Endodermal cell (in vitro differentiated cells): ENCODE measurements around the gene MCOLN1. TPM values are rescaled to one million over a fixed set of nuclear protein-coding genes. Genes with fewer than 3 reads are reported as not detected.

Experiments used
- DNase-seq: peaks from one replicate; pipeline ENCODE4 v3.0.0-alpha.2; 2017
- H3K27ac ChIP-seq: 2 replicates; pipeline ENCODE4 v1.5.1; 2013; ENCODE audit warnings: mild to moderate bottlenecking, low read depth, low read length, moderate library complexity
- H3K27me3 ChIP-seq: 2 replicates; pipeline ENCODE4 v1.6.1; 2013; ENCODE audit warnings: mild to moderate bottlenecking, low read length, moderate library complexity; ENCODE audit not compliant: insufficient read depth, control insufficient read depth, poor library complexity, severe bottlenecking
- H3K36me3 ChIP-seq: 2 replicates; pipeline ENCODE4 v1.7.0; 2013; ENCODE audit warnings: mild to moderate bottlenecking, low read length, moderate library complexity; ENCODE audit not compliant: control insufficient read depth, insufficient read depth
- H3K4me1 ChIP-seq: one replicate; pipeline ENCODE4 v1.7.0; 2013; ENCODE audit warnings: low read length; ENCODE audit not compliant: control insufficient read depth, insufficient read depth
- H3K4me3 ChIP-seq: 2 replicates; pipeline ENCODE4 v1.5.1; 2013; ENCODE audit warnings: mild to moderate bottlenecking, low read length, moderate library complexity
- H3K9ac ChIP-seq: 2 replicates; pipeline ENCODE4 v1.6.1; 2013; ENCODE audit warnings: mild to moderate bottlenecking, low read length, moderate library complexity; ENCODE audit not compliant: poor library complexity, severe bottlenecking; ENCODE audit errors: extremely low read depth
- H3K9me3 ChIP-seq: 2 replicates; pipeline ENCODE4 v1.6.1; 2013; ENCODE audit warnings: mild to moderate bottlenecking, low read length, moderate library complexity; ENCODE audit not compliant: control insufficient read depth
- H3K27ac Mint-ChIP-seq: 2 replicates; pipeline ENCODE4 v1.8.0; 2020; ENCODE audit warnings: mixed read lengths
- H3K27me3 Mint-ChIP-seq: 2 replicates; pipeline ENCODE4 v1.8.0; 2021; ENCODE audit warnings: mild to moderate bottlenecking, mixed read lengths; ENCODE audit not compliant: insufficient read depth
- H3K36me3 Mint-ChIP-seq: 2 replicates; pipeline ENCODE4 v1.8.0; 2020; ENCODE audit warnings: low read depth, mixed read lengths
- H3K4me1 Mint-ChIP-seq: 2 replicates; pipeline ENCODE4 v1.8.0; 2020; ENCODE audit warnings: mixed read lengths
- H3K4me3 Mint-ChIP-seq: 2 replicates; pipeline ENCODE4 v1.8.0; 2020; ENCODE audit warnings: mild to moderate bottlenecking, moderate library complexity, mixed read lengths
- H3K9me3 Mint-ChIP-seq: 2 replicates; pipeline ENCODE4 v1.8.0; 2020; ENCODE audit warnings: mild to moderate bottlenecking, mixed read lengths
- CTCF ChIP-seq: fragments of 200-600 bp; sonication (generic); conservative IDR thresholded peaks from 2 replicates; pipeline ENCODE4 v1.5.0; 2021; ENCODE audit warnings: antibody characterized with exemption, mild to moderate bottlenecking
- WGBS, 2 experiments: methylation state at CpG; one replicate each; pipeline versions ENCODE4 v1.1.5 to v1.1.7; 2013; ENCODE audit warnings: missing lambda C conversion rate in 2 of 2, mixed read lengths in 1 of 2; ENCODE audit not compliant: insufficient coverage in 1 of 2, insufficient read length in 1 of 2; 5-methylcytosine and 5-hydroxymethylcytosine counted together
- total RNA-seq, 2 donors: library from RNA; stranded (reverse); fragmentation: NEBNext Ultra II Directional in 1 of 2; extraction: Animal tissue kit (Norgen Biotek cat#: 25700) in 1 of 2; gene quantifications; 2 replicates in 1 of 2; 3 replicates in 1 of 2; pipeline ENCODE4 v1.2.1, GENCODE V29; 2021

Gene MCOLN1
- total RNA-seq, 2 donors from 2014 or later = 18.0 to 21.4 TPM

- peaks cover 44% of the 10 kb centered on the region for H3K27me3 ChIP-seq
- DNase-seq = no peak
- peaks cover 72% of the 10 kb centered on the region for H3K27me3 Mint-ChIP-seq
- no peaks in the 10 kb centered on the region for H3K4me1 ChIP-seq
- H3K36me3 ChIP-seq = no peaks in the 10 kb centered on the region
- H3K27ac ChIP-seq = no peak overlapping the region
- H3K27ac Mint-ChIP-seq = no peak overlapping the region
- no peak overlapping the region for H3K4me3 Mint-ChIP-seq
- no peaks in the 10 kb centered on the region for H3K9me3 ChIP-seq
- no peak overlapping the region for H3K4me3 ChIP-seq
- no peak overlapping the region for H3K9ac ChIP-seq
- no peak for TF ChIP-seq CTCF
- WGBS, 2 experiments = 87 to 90% methylated on average over 16 to 19 of the region's 19 CpGs
- H3K4me1 Mint-ChIP-seq = no peaks in the 10 kb centered on the region
- H3K9me3 Mint-ChIP-seq = no peaks in the 10 kb centered on the region
- H3K36me3 Mint-ChIP-seq = no peaks in the 10 kb centered on the region
Observed at GRCh38 chr19:7505288-7505681, 17.1 kb upstream of the MCOLN1 start.

DNA sequence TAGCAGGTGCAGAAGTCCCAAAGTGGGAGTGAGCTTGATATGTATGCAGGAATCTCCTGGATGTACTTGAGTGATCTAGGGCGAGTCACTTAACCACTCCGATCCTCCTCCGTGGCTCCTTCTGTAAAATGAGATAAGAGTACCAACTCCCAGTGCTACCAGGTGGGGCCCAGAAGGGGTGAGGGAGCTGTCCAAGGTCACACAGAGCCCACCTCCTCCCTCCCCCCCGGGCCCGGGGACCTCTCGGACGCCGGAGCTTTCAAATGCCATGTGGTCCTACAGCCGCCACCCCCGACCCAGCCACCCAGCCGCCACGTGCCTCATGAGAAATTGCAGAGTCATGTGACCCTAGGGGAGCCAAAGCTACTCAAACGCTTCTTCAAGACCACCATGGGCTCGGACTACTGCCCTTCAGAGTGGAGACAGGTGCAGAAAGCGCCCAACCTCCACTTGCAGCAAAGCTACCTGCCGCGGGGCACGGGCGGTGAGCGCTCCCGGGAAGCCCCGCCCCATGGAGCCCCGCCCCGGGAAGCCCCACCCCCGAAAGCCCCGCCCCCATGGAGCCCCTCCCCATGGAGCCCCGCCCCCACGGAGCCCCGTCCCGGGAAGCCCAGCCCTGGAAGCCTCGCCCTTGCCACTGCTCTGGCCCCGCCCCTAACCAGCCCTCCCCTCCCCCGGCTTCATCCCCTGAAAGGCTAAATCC, 16.6 kb upstream of the MCOLN1 start:
- peak; percentile 93 for DNase-seq
- no peaks in the 10 kb centered on the region for H3K4me1 ChIP-seq
- Mint-ChIP-seq H3K27ac (no peak overlapping the region), H3K4me3 (no peak overlapping the region), H3K36me3 (no peaks in the 10 kb centered on the region), H3K4me1 (no peaks in the 10 kb centered on the region), H3K27me3 (peaks cover 68% of the 10 kb centered on the region), H3K9me3 (no peaks in the 10 kb centered on the region)
- no peak overlapping the region for H3K27ac ChIP-seq
- H3K27me3 ChIP-seq = peaks cover 44% of the 10 kb centered on the region
- WGBS, 2 experiments = 11 to 15% methylated on average over 5 to 28 of the region's 33 CpGs
- no peak overlapping the region for H3K4me3 ChIP-seq
- no peaks in the 10 kb centered on the region for H3K9me3 ChIP-seq
- no peaks in the 10 kb centered on the region for H3K36me3 ChIP-seq
- TF ChIP-seq CTCF = no peak
- no peak overlapping the region for H3K9ac ChIP-seq

DNA sequence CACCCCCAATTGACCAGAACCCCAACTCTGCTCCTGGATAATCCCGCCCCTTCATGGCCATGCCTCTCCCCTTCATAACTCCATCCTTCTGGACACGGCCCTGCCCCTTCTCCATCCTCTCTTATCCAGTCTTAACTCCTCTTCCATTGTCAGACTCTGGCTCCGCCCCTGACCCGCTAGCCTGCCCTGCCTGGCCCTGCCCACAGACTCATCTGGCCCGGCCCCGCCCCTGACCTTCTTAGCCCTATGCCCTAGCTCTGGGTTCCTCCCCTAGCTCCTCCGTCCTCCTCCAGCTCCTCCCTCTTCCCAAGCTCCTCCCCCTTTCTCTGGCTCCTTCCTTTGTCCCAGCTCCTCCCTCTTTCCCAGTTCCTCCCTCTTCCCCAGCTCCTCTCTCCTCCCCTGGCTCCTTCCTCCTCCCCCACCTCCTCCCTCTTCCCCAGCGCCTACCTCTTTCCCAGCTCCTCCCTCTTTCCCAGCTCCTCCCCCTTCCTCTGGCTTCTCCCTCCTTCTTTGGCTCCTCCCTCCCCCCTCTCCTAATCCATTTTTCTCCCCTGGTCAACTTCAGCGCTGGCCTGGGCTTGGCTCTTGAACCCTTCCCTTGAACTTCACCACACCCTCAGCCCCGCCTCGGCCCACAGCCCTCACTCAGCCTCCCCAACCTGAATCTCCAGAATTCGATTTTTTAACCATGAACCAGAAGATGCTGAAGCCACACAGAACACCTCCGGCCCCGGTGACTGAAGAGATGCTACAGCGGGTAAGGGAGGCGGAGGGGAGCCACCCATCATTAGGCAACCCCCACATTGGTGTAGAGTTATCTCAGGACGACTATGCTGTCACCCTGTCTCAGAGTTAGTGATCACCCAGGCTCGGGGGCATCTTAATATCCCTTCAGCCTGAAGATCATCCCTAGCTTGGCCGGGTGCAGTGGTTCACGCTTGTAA, 15.8 kb upstream of the MCOLN1 start:
- Histone ChIP-seq H3K27me3 (peaks cover 47% of the 10 kb centered on the region), H3K9me3 (no peaks in the 10 kb centered on the region), H3K4me3 (no peak overlapping the region), H3K9ac (no peak overlapping the region), H3K36me3 (no peaks in the 10 kb centered on the region), H3K4me1 (no peaks in the 10 kb centered on the region), H3K27ac (no peak overlapping the region)
- Mint-ChIP-seq H3K4me1 (no peaks in the 10 kb centered on the region), H3K27me3 (peaks cover 66% of the 10 kb centered on the region), H3K36me3 (no peaks in the 10 kb centered on the region), H3K4me3 (no peak overlapping the region), H3K9me3 (no peaks in the 10 kb centered on the region), H3K27ac (no peak overlapping the region)
- peak; percentile 98 for DNase-seq
- 48 to 57% methylated on average over 16 to 20 of the region's 20 CpGs for WGBS, 2 experiments
- TF ChIP-seq CTCF = no peak
